ENCODE measurements around the gene OR2D3.
"Not testable (repeated sequence)": the region's sequence is repeated elsewhere in the genome, so short reads cannot be mapped to it uniquely, and the experiment has no call there.

The OR2D3 gene

GRCh38 chr11:6968816-6969215 lies 48.0 kb downstream of the OR2D3 start:
- Histone ChIP-seq H3K27ac (ENCODE audit: low read depth, low read length) (no peak overlapping the region), H3K4me1 (ENCODE audit: control insufficient read depth, low read length) (no peaks in the 10 kb centered on the region), H3F3A (ENCODE audit: control insufficient read depth, insufficient read depth) (no peaks in the 10 kb centered on the region), H3K27me3 (ENCODE audit: control insufficient read depth, low read length) (no peaks in the 10 kb centered on the region), H3K9me2 (replicated peaks; ENCODE audit: control insufficient read depth, low read length) (no peaks in the 10 kb centered on the region), H3K4me2 (ENCODE audit: low read length) (no peak overlapping the region), H3K4me3 (ENCODE audit: low read length) (no peak overlapping the region), H3K36me3 (ENCODE audit: control insufficient read depth, low read length) (no peaks in the 10 kb centered on the region), H3K79me2 (ENCODE audit: control insufficient read depth, low read length) (no peaks in the 10 kb centered on the region), H4K20me1 (ENCODE audit: control insufficient read depth, insufficient read depth, low read depth, low read length) (no peaks in the 10 kb centered on the region), H3K9me3 (ENCODE audit: control insufficient read depth, insufficient read depth, low read length) (no peaks in the 10 kb centered on the region)
- no peak for TF ChIP-seq CTCF (IDR thresholded peaks at IDR 0.05; ENCODE audit: low read depth, low read length, poor library complexity, severe bottlenecking)
- no peak for TF ChIP-seq EZH2phosphoT487 (IDR thresholded peaks at IDR 0.05; ENCODE audit: borderline replicate concordance, low read length)

GRCh38 chr11:6969854-6970253 lies 49.1 kb downstream of the OR2D3 start:
- not testable (repeated sequence) for H3K9me3 ChIP-seq (ENCODE audit: control insufficient read depth, insufficient read depth, low read length); H3K27ac ChIP-seq (ENCODE audit: low read depth, low read length); H3K4me3 ChIP-seq (ENCODE audit: low read length); H3K79me2 ChIP-seq (ENCODE audit: control insufficient read depth, low read length); H3K27me3 ChIP-seq (ENCODE audit: control insufficient read depth, low read length); H3K4me2 ChIP-seq (ENCODE audit: low read length); H4K20me1 ChIP-seq (ENCODE audit: control insufficient read depth, insufficient read depth, low read depth, low read length); H3K36me3 ChIP-seq (ENCODE audit: control insufficient read depth, low read length); H3K4me1 ChIP-seq (ENCODE audit: control insufficient read depth, low read length); H3F3A ChIP-seq (ENCODE audit: control insufficient read depth, insufficient read depth); H3K9me2 ChIP-seq (replicated peaks; ENCODE audit: control insufficient read depth, low read length)
